DOHH2 (cell line): ENCODE measurements around the gene IMPDH1.

Experiments
- H3F3A ChIP-seq: fragments of 200-600 bp; sonication (generic), shearing (Covaris generic); 2 replicates; pipeline ENCODE4 v1.6.0; 2016; ENCODE audit warnings: antibody characterized with exemption, mild to moderate bottlenecking; ENCODE audit not compliant: control insufficient read depth, insufficient read depth
- H3K27ac ChIP-seq: fragments of 200-600 bp; sonication (generic); 2 replicates; pipeline ENCODE4 v1.5.1; 2014; ENCODE audit warnings: low read depth, mild to moderate bottlenecking, low read length, moderate library complexity
- H3K27me3 ChIP-seq: fragments of 200-600 bp; sonication (generic); 2 replicates; pipeline ENCODE4 v1.6.1; 2014; ENCODE audit warnings: mild to moderate bottlenecking, low read length, mixed read lengths; ENCODE audit not compliant: control insufficient read depth
- H3K36me3 ChIP-seq: fragments of 200-600 bp; sonication (generic); 2 replicates; pipeline ENCODE4 v1.6.1; 2014; ENCODE audit warnings: mild to moderate bottlenecking, low read length, moderate library complexity, mixed read lengths; ENCODE audit not compliant: control insufficient read depth
- H3K4me1 ChIP-seq: fragments of 200-600 bp; sonication (generic); 2 replicates; pipeline ENCODE4 v1.6.1; 2014; ENCODE audit warnings: mild to moderate bottlenecking, low read length, mixed read lengths; ENCODE audit not compliant: control insufficient read depth
- H3K4me2 ChIP-seq: fragments of 200-600 bp; sonication (generic); 2 replicates; pipeline ENCODE4 v1.6.0; 2014; ENCODE audit warnings: mild to moderate bottlenecking, low read length, moderate library complexity
- H3K4me3 ChIP-seq: fragments of 200-600 bp; sonication (generic); 2 replicates; pipeline ENCODE4 v1.5.1; 2014; ENCODE audit warnings: mild to moderate bottlenecking, low read length, mixed read lengths
- H3K79me2 ChIP-seq: fragments of 200-600 bp; sonication (generic); 2 replicates; pipeline ENCODE4 v1.6.1; 2014; ENCODE audit warnings: mild to moderate bottlenecking, low read length, mixed read lengths; ENCODE audit not compliant: control insufficient read depth
- H3K9me2 ChIP-seq: fragments of 200-600 bp; sonication (generic); replicated peaks from 2 replicates; pipeline ENCODE4 v1.6.1; 2014; ENCODE audit warnings: mild to moderate bottlenecking, low read length, mixed read lengths; ENCODE audit not compliant: control insufficient read depth
- H3K9me3 ChIP-seq: fragments of 200-600 bp; sonication (generic); 2 replicates; pipeline ENCODE4 v1.6.1; 2014; ENCODE audit warnings: antibody characterized with exemption, low read length, mixed read lengths; ENCODE audit not compliant: control insufficient read depth, insufficient read depth
- H4K20me1 ChIP-seq: fragments of 200-600 bp; sonication (generic); 2 replicates; pipeline ENCODE4 v1.6.0; 2014; ENCODE audit warnings: low read depth, mild to moderate bottlenecking, antibody characterized with exemption, low read length, moderate library complexity; ENCODE audit not compliant: control insufficient read depth, insufficient read depth
- EZH2phosphoT487 ChIP-seq: fragments of 200-600 bp; sonication (generic); IDR thresholded peaks from 2 replicates; pipeline ENCODE4 v1.6.1; 2017; ENCODE audit warnings: borderline replicate concordance, mild to moderate bottlenecking, antibody characterized with exemption, low read length, moderate library complexity, mixed read lengths
- TF ChIP-seq, protein P1 (sequence below): fragments of 200-600 bp; sonication (generic); IDR thresholded peaks from one replicate; pipeline ENCODE4 v1.5.1; 2014; ENCODE audit warnings: antibody characterized with exemption, mild to moderate bottlenecking, low read depth, low read length; ENCODE audit not compliant: poor library complexity, severe bottlenecking

Gene IMPDH1

DNA sequence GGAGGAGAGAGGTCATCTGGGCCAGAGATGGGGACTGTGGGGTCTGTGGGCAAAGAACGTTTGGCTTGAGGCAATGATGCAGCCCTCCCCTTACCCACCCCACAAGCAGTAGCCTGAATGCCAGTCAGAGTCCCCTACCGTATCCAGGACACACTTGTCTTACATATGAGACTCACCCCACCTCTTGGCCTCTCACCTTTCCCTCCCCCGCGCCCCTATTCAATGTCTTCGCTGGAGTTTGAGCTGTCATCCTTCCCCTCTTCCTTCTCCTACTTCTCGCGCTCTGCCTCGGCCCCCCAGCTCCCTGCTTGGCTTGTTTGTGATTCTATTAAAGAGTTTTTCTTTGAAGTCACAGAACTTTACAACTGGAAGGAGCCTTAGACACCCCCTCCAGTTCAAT lies 57.1 kb downstream of the IMPDH1 start:
- H3K9me3 ChIP-seq = no peaks in the 10 kb centered on the region
- no peak overlapping the region for H3K4me2 ChIP-seq
- no peaks in the 10 kb centered on the region for H4K20me1 ChIP-seq
- H3K4me1 ChIP-seq = no peaks in the 10 kb centered on the region
- H3K27ac ChIP-seq = no peak overlapping the region
- H3K4me3 ChIP-seq = no peak overlapping the region
- H3K9me2 ChIP-seq = no peaks in the 10 kb centered on the region
- no peaks in the 10 kb centered on the region for H3K79me2 ChIP-seq
- no peaks in the 10 kb centered on the region for H3F3A ChIP-seq
- peaks cover 33% of the 10 kb centered on the region for H3K27me3 ChIP-seq
- H3K36me3 ChIP-seq = no peaks in the 10 kb centered on the region
- no peak for TF ChIP-seq EZH2phosphoT487
- TF ChIP-seq, protein P1, sequence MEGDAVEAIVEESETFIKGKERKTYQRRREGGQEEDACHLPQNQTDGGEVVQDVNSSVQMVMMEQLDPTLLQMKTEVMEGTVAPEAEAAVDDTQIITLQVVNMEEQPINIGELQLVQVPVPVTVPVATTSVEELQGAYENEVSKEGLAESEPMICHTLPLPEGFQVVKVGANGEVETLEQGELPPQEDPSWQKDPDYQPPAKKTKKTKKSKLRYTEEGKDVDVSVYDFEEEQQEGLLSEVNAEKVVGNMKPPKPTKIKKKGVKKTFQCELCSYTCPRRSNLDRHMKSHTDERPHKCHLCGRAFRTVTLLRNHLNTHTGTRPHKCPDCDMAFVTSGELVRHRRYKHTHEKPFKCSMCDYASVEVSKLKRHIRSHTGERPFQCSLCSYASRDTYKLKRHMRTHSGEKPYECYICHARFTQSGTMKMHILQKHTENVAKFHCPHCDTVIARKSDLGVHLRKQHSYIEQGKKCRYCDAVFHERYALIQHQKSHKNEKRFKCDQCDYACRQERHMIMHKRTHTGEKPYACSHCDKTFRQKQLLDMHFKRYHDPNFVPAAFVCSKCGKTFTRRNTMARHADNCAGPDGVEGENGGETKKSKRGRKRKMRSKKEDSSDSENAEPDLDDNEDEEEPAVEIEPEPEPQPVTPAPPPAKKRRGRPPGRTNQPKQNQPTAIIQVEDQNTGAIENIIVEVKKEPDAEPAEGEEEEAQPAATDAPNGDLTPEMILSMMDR = no peak

GRCh38 chr7:128352153-128352537 lies 57.6 kb downstream of the IMPDH1 start:
- H4K20me1 ChIP-seq = no peaks in the 10 kb centered on the region
- H3K36me3 ChIP-seq = no peaks in the 10 kb centered on the region
- no peak for TF ChIP-seq EZH2phosphoT487
- TF ChIP-seq, protein P1 = no peak
- no peak overlapping the region for H3K27ac ChIP-seq
- H3K4me3 ChIP-seq = no peak overlapping the region
- H3F3A ChIP-seq = no peaks in the 10 kb centered on the region
- H3K4me2 ChIP-seq = no peak overlapping the region
- H3K9me3 ChIP-seq = no peaks in the 10 kb centered on the region
- no peaks in the 10 kb centered on the region for H3K9me2 ChIP-seq
- H3K4me1 ChIP-seq = no peaks in the 10 kb centered on the region
- peaks cover 31% of the 10 kb centered on the region for H3K27me3 ChIP-seq
- H3K79me2 ChIP-seq = no peaks in the 10 kb centered on the region

GRCh38 chr7:128351296-128352152 lies 58.3 kb downstream of the IMPDH1 start:
- Histone ChIP-seq H3K79me2 (no peaks in the 10 kb centered on the region), H3K4me1 (no peaks in the 10 kb centered on the region), H3K27ac (no peak overlapping the region), H3K4me2 (no peak overlapping the region), H3K4me3 (no peak overlapping the region), H4K20me1 (no peaks in the 10 kb centered on the region), H3K9me3 (no peaks in the 10 kb centered on the region), H3K27me3 (peaks cover 25% of the 10 kb centered on the region), H3K9me2 (no peaks in the 10 kb centered on the region), H3K36me3 (no peaks in the 10 kb centered on the region), H3F3A (no peaks in the 10 kb centered on the region)
- no peak for TF ChIP-seq EZH2phosphoT487
- TF ChIP-seq, protein P1 = no peak
